ENCODE measurements around the gene GRAMD1A.

GRCh38 chr19:34997071-34997617 lies 3.0 kb upstream of the GRAMD1A start:
- TF ChIP-seq CTCF (IDR thresholded peaks at IDR 0.05) (no peak), EZH2 (IDR thresholded peaks at IDR 0.05; ENCODE audit: borderline replicate concordance, insufficient read depth, low read depth, low read length, poor library complexity, severe bottlenecking) (no peak)
